HUES6 (cell line): ENCODE measurements around the gene PHACTR1.

Experiments
- H3K27ac ChIP-seq: 2 replicates; pipeline ENCODE4 v1.7.0; 2013; ENCODE audit warnings: low read depth, mild to moderate bottlenecking, low read length, inconsistent platforms
- H3K27me3 ChIP-seq: 2 replicates; pipeline ENCODE4 v1.6.1; 2013; ENCODE audit warnings: low read length; ENCODE audit not compliant: control insufficient read depth, insufficient read depth
- H3K36me3 ChIP-seq: 2 replicates; pipeline ENCODE4 v1.6.1; 2013; ENCODE audit warnings: low read length; ENCODE audit not compliant: control insufficient read depth, insufficient read depth
- H3K4me1 ChIP-seq: 2 replicates; pipeline ENCODE4 v1.6.1; 2013; ENCODE audit warnings: low read length; ENCODE audit not compliant: control insufficient read depth, insufficient read depth
- H3K4me3 ChIP-seq: 2 replicates; pipeline ENCODE4 v1.5.1; 2013; ENCODE audit warnings: low read depth, low read length
- H3K9ac ChIP-seq: one replicate; pipeline ENCODE4 v1.6.1; 2013; ENCODE audit warnings: mild to moderate bottlenecking, low read length
- H3K9me3 ChIP-seq: 2 replicates; pipeline ENCODE4 v1.6.1; 2013; ENCODE audit warnings: low read depth, low read length; ENCODE audit not compliant: control insufficient read depth, insufficient read depth

Gene PHACTR1

GRCh38 chr6:12716298-12716916 lies at the start of gene PHACTR1:
Gene PHACTR1 (plus strand): TSS chr6:12716767.
- Histone ChIP-seq H3K27me3 (no peaks in the 10 kb centered on the region; the same call in 1 of the 2 replicates), H3K4me1 (peaks cover 16% of the 10 kb centered on the region; the same call in 1 of the 2 replicates), H3K36me3 (no peaks in the 10 kb centered on the region), H3K4me3 (no peak within 1 kb of the TSS), H3K9me3 (no peaks in the 10 kb centered on the region), H3K27ac (no peak within 1 kb of the TSS), H3K9ac (no peak within 1 kb of the TSS)

- Histone ChIP-seq H3K9me3 (no peaks in the 10 kb centered on the region; the same call in 1 of the 2 replicates), H3K4me1 (no peaks in the 10 kb centered on the region; the same call in 1 of the 2 replicates), H3K27ac (no peak overlapping the region), H3K36me3 (no peaks in the 10 kb centered on the region), H3K27me3 (no peaks in the 10 kb centered on the region), H3K9ac (no peak overlapping the region), H3K4me3 (no peak overlapping the region)
These were observed 49.7 kb upstream of the PHACTR1 start for GRCh38 chr6:12666886-12667285.

GRCh38 chr6:12675931-12676330 lies 40.6 kb upstream of the PHACTR1 start:
- Histone ChIP-seq H3K27me3 (no peaks in the 10 kb centered on the region), H3K4me3 (no peak overlapping the region), H3K9ac (no peak overlapping the region), H3K36me3 (no peaks in the 10 kb centered on the region), H3K4me1 (peaks cover 11% of the 10 kb centered on the region), H3K9me3 (peaks cover 14% of the 10 kb centered on the region), H3K27ac (no peak overlapping the region)

GRCh38 chr6:12679341-12679740 lies 37.2 kb upstream of the PHACTR1 start:
- no peak overlapping the region for H3K9ac ChIP-seq
- no peaks in the 10 kb centered on the region for H3K36me3 ChIP-seq
- H3K27ac ChIP-seq = no peak overlapping the region
- H3K4me1 ChIP-seq = no peaks in the 10 kb centered on the region
- no peaks in the 10 kb centered on the region for H3K27me3 ChIP-seq
- H3K9me3 ChIP-seq = peaks cover 14% of the 10 kb centered on the region
- no peak overlapping the region for H3K4me3 ChIP-seq

GRCh38 chr6:12693122-12693521 lies 23.4 kb upstream of the PHACTR1 start:
- H3K9ac ChIP-seq = no peak overlapping the region
- H3K36me3 ChIP-seq = no peaks in the 10 kb centered on the region
- no peaks in the 10 kb centered on the region for H3K27me3 ChIP-seq
- H3K4me1 ChIP-seq = no peaks in the 10 kb centered on the region
- no peaks in the 10 kb centered on the region for H3K9me3 ChIP-seq
- H3K4me3 ChIP-seq = no peak overlapping the region
- H3K27ac ChIP-seq = no peak overlapping the region

GRCh38 chr6:12698298-12698697 lies 18.3 kb upstream of the PHACTR1 start:
- Histone ChIP-seq H3K9me3 (no peaks in the 10 kb centered on the region), H3K27me3 (no peaks in the 10 kb centered on the region), H3K4me3 (no peak overlapping the region), H3K4me1 (peaks cover 12% of the 10 kb centered on the region; the same call in 1 of the 2 replicates), H3K27ac (no peak overlapping the region), H3K36me3 (no peaks in the 10 kb centered on the region), H3K9ac (no peak overlapping the region)

- peaks cover 26% of the 10 kb centered on the region for H3K4me1 ChIP-seq
- H3K27ac ChIP-seq = no peak overlapping the region
- H3K9me3 ChIP-seq = no peaks in the 10 kb centered on the region
- H3K4me3 ChIP-seq = no peak overlapping the region
- no peaks in the 10 kb centered on the region for H3K27me3 ChIP-seq
- H3K36me3 ChIP-seq = no peaks in the 10 kb centered on the region
- no peak overlapping the region for H3K9ac ChIP-seq
These were observed 11.6 kb upstream of the PHACTR1 start for GRCh38 chr6:12704946-12705345.

GRCh38 chr6:12709116-12709515 lies 7.5 kb upstream of the PHACTR1 start:
- Histone ChIP-seq H3K4me1 (peaks cover 24% of the 10 kb centered on the region), H3K9ac (no peak overlapping the region), H3K9me3 (no peaks in the 10 kb centered on the region), H3K36me3 (no peaks in the 10 kb centered on the region), H3K27me3 (no peaks in the 10 kb centered on the region), H3K27ac (no peak overlapping the region), H3K4me3 (no peak overlapping the region)

- Histone ChIP-seq H3K9me3 (no peaks in the 10 kb centered on the region), H3K27ac (no peak overlapping the region), H3K4me1 (peaks cover 24% of the 10 kb centered on the region), H3K9ac (no peak overlapping the region), H3K36me3 (no peaks in the 10 kb centered on the region), H3K4me3 (no peak overlapping the region), H3K27me3 (no peaks in the 10 kb centered on the region)
These were observed 6.9 kb upstream of the PHACTR1 start for GRCh38 chr6:12709556-12710232.

GRCh38 chr6:12710921-12711320 lies 5.6 kb upstream of the PHACTR1 start:
- Histone ChIP-seq H3K9ac (no peak overlapping the region), H3K27ac (no peak overlapping the region), H3K36me3 (no peaks in the 10 kb centered on the region), H3K9me3 (no peaks in the 10 kb centered on the region), H3K4me1 (peaks cover 28% of the 10 kb centered on the region), H3K27me3 (no peaks in the 10 kb centered on the region), H3K4me3 (no peak overlapping the region)

GRCh38 chr6:12714022-12714421 lies 2.5 kb upstream of the PHACTR1 start:
- H3K27me3 ChIP-seq = no peaks in the 10 kb centered on the region
- H3K9ac ChIP-seq = no peak overlapping the region
- no peaks in the 10 kb centered on the region for H3K9me3 ChIP-seq
- no peak overlapping the region for H3K27ac ChIP-seq
- H3K36me3 ChIP-seq = no peaks in the 10 kb centered on the region
- no peak overlapping the region for H3K4me3 ChIP-seq
- peaks cover 28% of the 10 kb centered on the region for H3K4me1 ChIP-seq
